OCI-LY7 (cell line): ENCODE measurements around the gene PHAF1.

Experiments
- CTCF ChIP-seq: fragments of 200-600 bp; sonication (generic); conservative IDR thresholded peaks from 2 replicates; pipeline ENCODE4 v1.5.1; 2014; ENCODE audit warnings: mild to moderate bottlenecking, antibody characterized with exemption, low read length, moderate library complexity, mixed read lengths
- EZH2phosphoT487 ChIP-seq: fragments of 200-600 bp; sonication (generic); IDR thresholded peaks from 2 replicates; pipeline ENCODE4 v1.6.1; 2018; ENCODE audit warnings: low read depth, borderline replicate concordance, mild to moderate bottlenecking, mixed run types, antibody characterized with exemption, low read length, moderate library complexity, mixed read lengths

GRCh38 chr16:67128417-67128816 is 18.7 kb downstream of the PHAF1 start:
- no peak for TF ChIP-seq CTCF
- no peak for TF ChIP-seq EZH2phosphoT487
